Activated CD8-positive, alpha-beta memory T cell treated with anti-CD3 and anti-CD28 coated beads, Interleukin-2, amount 50 U/mL, for 4 hours (primary cell): Measurements from ENCODE around the gene MKLN1.

ENCODE experiments used
- DNase-seq: peaks from one replicate; pipeline ENCODE4 v3.0.0-alpha.2; 2020

The MKLN1 gene

GRCh38 chr7:131527456-131527855, 199.8 kb downstream of the MKLN1 start:
- no peak for DNase-seq

GRCh38 chr7:131529179-131529578, 201.5 kb downstream of the MKLN1 start:
- DNase-seq = no peak

- DNase-seq = no peak
Observed at GRCh38 chr7:131529617-131530016, 201.9 kb downstream of the MKLN1 start.

- no peak for DNase-seq
Observed at GRCh38 chr7:131530137-131530536, 202.5 kb downstream of the MKLN1 start.

GRCh38 chr7:131532570-131533091, 205.0 kb downstream of the MKLN1 start:
- no peak for DNase-seq

- DNase-seq = no peak
Observed at GRCh38 chr7:131533151-131533559, 205.5 kb downstream of the MKLN1 start.

GRCh38 chr7:131533566-131534561, 206.2 kb downstream of the MKLN1 start:
- no peak for DNase-seq

GRCh38 chr7:131536361-131536849, 208.7 kb downstream of the MKLN1 start:
- no peak for DNase-seq

- DNase-seq = no peak
Observed at GRCh38 chr7:131537571-131537978, 209.9 kb downstream of the MKLN1 start.

- no peak for DNase-seq
Observed at GRCh38 chr7:131538071-131538812, 210.6 kb downstream of the MKLN1 start.

GRCh38 chr7:131538813-131539179, 211.1 kb downstream of the MKLN1 start:
- no peak for DNase-seq

- DNase-seq = no peak
Observed at GRCh38 chr7:131540491-131541162, 213.0 kb downstream of the MKLN1 start.

GRCh38 chr7:131543298-131543697, 215.6 kb downstream of the MKLN1 start:
- DNase-seq = no peak

- DNase-seq = no peak
Observed at GRCh38 chr7:131544021-131544420, 216.3 kb downstream of the MKLN1 start.

- DNase-seq = no peak
Observed at GRCh38 chr7:131544449-131545301, 217.0 kb downstream of the MKLN1 start.

- no peak for DNase-seq
Observed at GRCh38 chr7:131546126-131546525, 218.4 kb downstream of the MKLN1 start.
